PFSK-1 (cell line): Measurements from ENCODE around the gene MAPK14.

ENCODE experiments used
- FOXP2 ChIP-seq: optimal IDR thresholded peaks from 2 replicates; pipeline ENCODE3; 2011; ENCODE audit warnings: borderline replicate concordance, control low read depth, inconsistent platforms; ENCODE audit not compliant: insufficient read depth; ENCODE audit errors: extremely low read length, extremely low read depth
- POLR2AphosphoS5 ChIP-seq: IDR thresholded peaks from 2 replicates; pipeline ENCODE4 v1.6.1; 2012; ENCODE audit warnings: low read depth, mild to moderate bottlenecking, control low read depth, low read length, moderate library complexity
- REST ChIP-seq, 2 experiments: IDR thresholded peaks; 2 replicates each; pipeline versions ENCODE4 v1.6.1 to v1.8.0; 2011 to 2012; ENCODE audit warnings: low read depth in 2 of 2, low read length in 2 of 2, control low read depth in 1 of 2, inconsistent platforms in 1 of 2, mild to moderate bottlenecking in 1 of 2, moderate library complexity in 1 of 2; ENCODE audit not compliant: insufficient read depth in 1 of 2
- SIN3A ChIP-seq: IDR thresholded peaks from 2 replicates; pipeline ENCODE4 v1.6.1; 2012; ENCODE audit warnings: mild to moderate bottlenecking, low read length, moderate library complexity, borderline replicate concordance; ENCODE audit not compliant: insufficient read depth
- TAF1 ChIP-seq: IDR thresholded peaks from 2 replicates; pipeline ENCODE4 v1.6.1; 2012; ENCODE audit warnings: low read length, control low read depth, borderline replicate concordance; ENCODE audit not compliant: insufficient read depth

The MAPK14 gene

GRCh38 chr6:36098253-36098919, 70.8 kb downstream of the MAPK14 start:
- TF ChIP-seq SIN3A (no peak), TAF1 (no peak), REST (IDR thresholded peaks at IDR 0.05; ENCODE audit: insufficient read depth in 1 of 2, low read depth in 2 of 2, low read length in 2 of 2) (no peak), POLR2AphosphoS5 (no peak), FOXP2 (no peak)

- TF ChIP-seq POLR2AphosphoS5 (no peak), FOXP2 (no peak), SIN3A (no peak), TAF1 (no peak), REST (IDR thresholded peaks at IDR 0.05; ENCODE audit: insufficient read depth in 1 of 2, low read depth in 2 of 2, low read length in 2 of 2) (no peak)
Observed at GRCh38 chr6:36098920-36099647, 71.5 kb downstream of the MAPK14 start.

- TF ChIP-seq REST (IDR thresholded peaks at IDR 0.05; ENCODE audit: insufficient read depth in 1 of 2, low read depth in 2 of 2, low read length in 2 of 2) (no peak), SIN3A (no peak), TAF1 (no peak), FOXP2 (no peak), POLR2AphosphoS5 (no peak)
Observed at GRCh38 chr6:36099869-36100483, 72.4 kb downstream of the MAPK14 start.

GRCh38 chr6:36101691-36102090, 74.1 kb downstream of the MAPK14 start:
- TF ChIP-seq SIN3A (no peak), FOXP2 (no peak), TAF1 (no peak), REST (IDR thresholded peaks at IDR 0.05; ENCODE audit: insufficient read depth in 1 of 2, low read depth in 2 of 2, low read length in 2 of 2) (no peak), POLR2AphosphoS5 (no peak)
